22Rv1 (cell line): ENCODE results near the gene RCE1.

Experiments
- ZFX ChIP-seq: fragments of 450-650 bp; IDR thresholded peaks from 2 replicates; pipeline ENCODE4 v1.6.1; 2017; ENCODE audit warnings: antibody characterized with exemption, borderline replicate concordance
- TF ChIP-seq, protein P1 (sequence below): fragments of 450-650 bp; IDR thresholded peaks from 2 replicates; pipeline ENCODE4 v1.5.1; 2017; ENCODE audit warnings: mild to moderate bottlenecking

GRCh38 chr11:66850235-66850587 is 7.0 kb downstream of the RCE1 start:
- TF ChIP-seq, protein P1, sequence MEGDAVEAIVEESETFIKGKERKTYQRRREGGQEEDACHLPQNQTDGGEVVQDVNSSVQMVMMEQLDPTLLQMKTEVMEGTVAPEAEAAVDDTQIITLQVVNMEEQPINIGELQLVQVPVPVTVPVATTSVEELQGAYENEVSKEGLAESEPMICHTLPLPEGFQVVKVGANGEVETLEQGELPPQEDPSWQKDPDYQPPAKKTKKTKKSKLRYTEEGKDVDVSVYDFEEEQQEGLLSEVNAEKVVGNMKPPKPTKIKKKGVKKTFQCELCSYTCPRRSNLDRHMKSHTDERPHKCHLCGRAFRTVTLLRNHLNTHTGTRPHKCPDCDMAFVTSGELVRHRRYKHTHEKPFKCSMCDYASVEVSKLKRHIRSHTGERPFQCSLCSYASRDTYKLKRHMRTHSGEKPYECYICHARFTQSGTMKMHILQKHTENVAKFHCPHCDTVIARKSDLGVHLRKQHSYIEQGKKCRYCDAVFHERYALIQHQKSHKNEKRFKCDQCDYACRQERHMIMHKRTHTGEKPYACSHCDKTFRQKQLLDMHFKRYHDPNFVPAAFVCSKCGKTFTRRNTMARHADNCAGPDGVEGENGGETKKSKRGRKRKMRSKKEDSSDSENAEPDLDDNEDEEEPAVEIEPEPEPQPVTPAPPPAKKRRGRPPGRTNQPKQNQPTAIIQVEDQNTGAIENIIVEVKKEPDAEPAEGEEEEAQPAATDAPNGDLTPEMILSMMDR = no peak
- TF ChIP-seq ZFX = no peak
